Prostate gland (tissue), 2 donors: Measurements from ENCODE around the gene TMC3. TPM values are rescaled to one million over a fixed set of nuclear protein-coding genes. Genes with fewer than 3 reads are reported as not detected.

ENCODE experiments used
- DNase-seq: peaks from one replicate; pipeline ENCODE4 v3.0.0-alpha.2; 2019; ENCODE audit warnings: low spot score
- H3K27ac ChIP-seq, 2 donors: fragments of 200-600 bp; sonication (generic); 2 replicates each; pipeline ENCODE4 v1.5.1; 2017 to 2019
- H3K27me3 ChIP-seq: fragments of 200-600 bp; sonication (generic); replicated peaks from 2 replicates; pipeline ENCODE4 v1.5.1; 2019; ENCODE audit not compliant: insufficient read depth
- H3K36me3 ChIP-seq, 2 donors: fragments of 200-600 bp; sonication (generic); 1 replicate in 1 of 2; 2 replicates in 1 of 2; pipeline versions ENCODE4 v1.5.1 to v1.8.1; 2017 to 2019
- H3K4me1 ChIP-seq: fragments of 200-600 bp; sonication (generic); replicated peaks from 2 replicates; pipeline ENCODE4 v1.5.1; 2019
- H3K4me3 ChIP-seq, 2 donors: fragments of 200-600 bp; sonication (generic); 2 replicates each; pipeline ENCODE4 v1.5.1; 2017 to 2019
- H3K9me3 ChIP-seq: fragments of 200-600 bp; sonication (generic); 2 replicates; pipeline ENCODE4 v1.5.1; 2017
- POLR2A ChIP-seq: fragments of 450-650 bp; IDR thresholded peaks from one replicate; pipeline ENCODE4 v1.6.1; 2016; ENCODE audit warnings: antibody characterized with exemption, mild to moderate bottlenecking
- POLR2AphosphoS5 ChIP-seq: sonication (generic); formaldehyde crosslinking; IDR thresholded peaks from one replicate; pipeline ENCODE4 v1.6.1; 2017; ENCODE audit warnings: antibody characterized with exemption
- WGBS: methylation state at CpG from one replicate; pipeline ENCODE4 v1.1.5; 2018; 5-methylcytosine and 5-hydroxymethylcytosine counted together
- intact Hi-C: fragments of 100-400 bp; cut with DNase I; formaldehyde crosslinking; loops from one replicate; pipeline ENCODE4 v1.14.2; 2022
- total RNA-seq, 2 donors: library from RNA; depleted of rRNA; stranded (reverse); fragments of >200 nt; gene quantifications; one replicate each; pipeline ENCODE4 v1.1.0, GENCODE V29; 2016
- TF ChIP-seq, protein P1 (sequence below), 4 experiments: fragments of 200-600 bp in 2 of 4; fragments of 450-650 bp in 2 of 4; sonication (generic) in 2 of 4; IDR thresholded peaks; 1 replicate in 3 of 4; 2 replicates in 1 of 4; pipeline ENCODE4 v1.5.1; 2016 to 2019; ENCODE audit warnings: antibody characterized with exemption in 4 of 4, mild to moderate bottlenecking in 2 of 4, moderate library complexity in 2 of 4

The TMC3 gene
- total RNA-seq, 2 donors from 2014 or later, result 0.14 to 0.23 TPM

DNA sequence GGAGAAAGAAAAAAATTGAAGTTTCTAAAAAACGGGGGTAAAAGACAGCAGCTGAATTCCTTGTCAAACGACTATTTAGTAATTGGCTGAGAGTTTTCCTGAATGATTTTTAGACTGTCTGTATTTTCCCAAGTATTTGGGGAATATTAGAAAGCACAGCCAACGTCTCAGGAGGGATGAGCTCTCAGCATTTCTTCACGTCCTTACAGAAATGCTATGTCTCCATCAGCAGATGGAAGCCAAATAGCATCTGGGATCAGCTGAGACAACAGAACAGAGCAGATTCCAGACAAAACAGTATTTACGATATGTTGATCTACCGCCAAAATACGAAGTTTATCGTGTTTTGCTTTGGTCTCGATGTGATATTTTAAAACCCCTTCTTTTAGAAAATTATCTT is 5.3 kb upstream of the TMC3 start:
- TF ChIP-seq, protein P1, sequence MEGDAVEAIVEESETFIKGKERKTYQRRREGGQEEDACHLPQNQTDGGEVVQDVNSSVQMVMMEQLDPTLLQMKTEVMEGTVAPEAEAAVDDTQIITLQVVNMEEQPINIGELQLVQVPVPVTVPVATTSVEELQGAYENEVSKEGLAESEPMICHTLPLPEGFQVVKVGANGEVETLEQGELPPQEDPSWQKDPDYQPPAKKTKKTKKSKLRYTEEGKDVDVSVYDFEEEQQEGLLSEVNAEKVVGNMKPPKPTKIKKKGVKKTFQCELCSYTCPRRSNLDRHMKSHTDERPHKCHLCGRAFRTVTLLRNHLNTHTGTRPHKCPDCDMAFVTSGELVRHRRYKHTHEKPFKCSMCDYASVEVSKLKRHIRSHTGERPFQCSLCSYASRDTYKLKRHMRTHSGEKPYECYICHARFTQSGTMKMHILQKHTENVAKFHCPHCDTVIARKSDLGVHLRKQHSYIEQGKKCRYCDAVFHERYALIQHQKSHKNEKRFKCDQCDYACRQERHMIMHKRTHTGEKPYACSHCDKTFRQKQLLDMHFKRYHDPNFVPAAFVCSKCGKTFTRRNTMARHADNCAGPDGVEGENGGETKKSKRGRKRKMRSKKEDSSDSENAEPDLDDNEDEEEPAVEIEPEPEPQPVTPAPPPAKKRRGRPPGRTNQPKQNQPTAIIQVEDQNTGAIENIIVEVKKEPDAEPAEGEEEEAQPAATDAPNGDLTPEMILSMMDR (IDR thresholded peaks at IDR 0.05), result no peak
- no peak for TF ChIP-seq POLR2A
- TF ChIP-seq POLR2AphosphoS5, result no peak
- Histone ChIP-seq H3K9me3 (no peaks in the 10 kb centered on the region), H3K27me3 (no peaks in the 10 kb centered on the region), H3K4me3 (no peak overlapping the region), H3K27ac (peak overlapping the region in 1 of 2 donors; percentile 31), H3K4me1 (no peaks in the 10 kb centered on the region), H3K36me3 (no peaks in the 10 kb centered on the region)
- intact Hi-C loops, result loop anchor here (5.0 kb wide), 1 partner anchor 42 kb away; no protein-coding TSS in a partner anchor
- 19% methylated on average over 9 of the region's 9 CpGs for WGBS
- DNase-seq, result no peak

DNA sequence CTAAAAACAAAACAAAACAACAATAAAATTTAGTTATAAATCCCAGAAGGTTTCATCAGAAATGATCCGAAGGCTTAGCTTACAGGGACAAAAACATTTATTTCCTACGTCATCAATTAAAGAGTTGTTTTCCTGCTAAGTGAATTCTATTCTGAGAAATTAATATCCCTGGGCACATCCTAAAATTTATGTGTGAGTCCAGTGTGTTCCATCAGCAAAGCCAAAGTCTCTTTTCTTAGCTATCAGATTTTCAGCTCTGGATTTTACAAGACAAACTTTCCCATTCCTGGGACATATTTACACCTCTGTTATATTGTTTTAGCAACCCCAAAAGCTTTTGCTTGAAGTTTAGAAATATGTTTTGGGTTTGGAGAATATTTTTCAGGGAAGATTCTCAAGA is 4.4 kb upstream of the TMC3 start:
- WGBS, result 49% methylated on average over 2 of the region's 2 CpGs
- TF ChIP-seq POLR2A, result no peak
- TF ChIP-seq, protein P1 (IDR thresholded peaks at IDR 0.05), result no peak
- TF ChIP-seq POLR2AphosphoS5, result no peak
- DNase-seq, result no peak
- no peak overlapping the region for H3K4me3 ChIP-seq
- no peaks in the 10 kb centered on the region for H3K36me3 ChIP-seq
- intact Hi-C loops, result loop anchor here (5.0 kb wide), 1 partner anchor 41 kb away; no protein-coding TSS in a partner anchor
- no peaks in the 10 kb centered on the region for H3K9me3 ChIP-seq
- no peaks in the 10 kb centered on the region for H3K4me1 ChIP-seq
- H3K27me3 ChIP-seq, result no peaks in the 10 kb centered on the region
- peak overlapping the region in 1 of 2 donors; percentile 31 for H3K27ac ChIP-seq

DNA sequence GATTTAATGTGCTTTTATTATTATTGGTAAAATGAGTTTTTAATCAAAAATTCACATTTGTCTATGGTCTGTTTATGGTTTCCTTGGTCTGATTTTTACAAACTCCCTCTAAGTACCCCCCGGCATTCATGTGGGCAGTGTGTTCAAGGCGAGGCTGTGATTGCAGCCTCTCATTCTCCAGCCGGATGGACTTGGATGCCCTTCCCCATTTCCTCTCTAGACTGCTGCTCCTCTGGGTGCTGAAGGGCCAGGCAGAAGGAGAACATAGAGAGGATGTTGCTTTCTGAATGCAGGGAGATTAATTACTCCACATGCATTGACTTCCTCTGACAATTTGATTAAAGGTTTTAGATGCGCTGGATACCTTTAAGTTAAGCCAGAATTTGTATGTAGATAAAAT is 3.9 kb upstream of the TMC3 start:
- intact Hi-C loops, result loop anchor here (5.0 kb wide), 1 partner anchor 41 kb away; no protein-coding TSS in a partner anchor

GRCh38 chr15:81376231-81376630 is 2.2 kb upstream of the TMC3 start:
- Histone ChIP-seq H3K4me3 (no peak overlapping the region), H3K36me3 (no peaks in the 10 kb centered on the region), H3K27me3 (no peaks in the 10 kb centered on the region), H3K4me1 (no peaks in the 10 kb centered on the region), H3K27ac (no peak overlapping the region), H3K9me3 (no peaks in the 10 kb centered on the region)
- WGBS, result 97% methylated on average over 4 of the region's 4 CpGs
- TF ChIP-seq POLR2AphosphoS5 (no peak), POLR2A (no peak)
- TF ChIP-seq, protein P1 (IDR thresholded peaks at IDR 0.05), result no peak
- intact Hi-C loops, result loop anchor here (5.0 kb wide), 1 partner anchor 39 kb away; no protein-coding TSS in a partner anchor
- no peak for DNase-seq

More for the DNA sequence above, 3.9 kb upstream of the TMC3 start:
- Histone ChIP-seq H3K27me3 (no peaks in the 10 kb centered on the region), H3K27ac (peak overlapping the region in 1 of 2 donors; percentile 48), H3K9me3 (no peaks in the 10 kb centered on the region), H3K4me1 (no peaks in the 10 kb centered on the region), H3K36me3 (no peaks in the 10 kb centered on the region), H3K4me3 (no peak overlapping the region)
- DNase-seq, result no peak
- TF ChIP-seq, protein P1 (IDR thresholded peaks at IDR 0.05), result no peak
- TF ChIP-seq POLR2AphosphoS5 (no peak), POLR2A (no peak)
- WGBS, result 78% methylated on average over 4 of the region's 4 CpGs

GRCh38 chr15:81375461-81375860 is 1.4 kb upstream of the TMC3 start:
- Histone ChIP-seq H3K36me3 (no peaks in the 10 kb centered on the region), H3K27me3 (no peaks in the 10 kb centered on the region), H3K4me3 (no peak overlapping the region), H3K4me1 (no peaks in the 10 kb centered on the region), H3K27ac (no peak overlapping the region), H3K9me3 (no peaks in the 10 kb centered on the region)
- no peak for DNase-seq
- intact Hi-C loops, result loop anchor here (5.0 kb wide), 1 partner anchor 38 kb away; no protein-coding TSS in a partner anchor
- TF ChIP-seq POLR2AphosphoS5 (no peak), POLR2A (no peak)
- TF ChIP-seq, protein P1 (IDR thresholded peaks at IDR 0.05), result no peak
- 93% methylated on average over 4 of the region's 4 CpGs for WGBS
